HepG2 (cell line): ENCODE data around the gene ANKMY2. TPM values are rescaled to one million over a fixed set of nuclear protein-coding genes. Genes with fewer than 3 reads are reported as not detected.

Experiments
- CBX1 ChIP-seq: IDR thresholded peaks from one replicate; pipeline ENCODE4 v1.6.1; 2016; ENCODE audit warnings: antibody characterized with exemption, low read depth
- HIC2 ChIP-seq: sonication (generic); formaldehyde crosslinking; IDR thresholded peaks from 2 replicates; pipeline ENCODE4 v1.9.0; 2022; ENCODE audit warnings: low read depth, missing genetic modification reagents
- HNF1A ChIP-seq, 2 experiments: sonication (generic) in 1 of 2; formaldehyde crosslinking in 1 of 2; IDR thresholded peaks; 2 replicates each; pipeline versions ENCODE4 v1.4.0 to v1.6.1; 2016 to 2020; ENCODE audit warnings: borderline replicate concordance in 1 of 2, low read depth in 1 of 2, mild to moderate bottlenecking in 1 of 2, missing genetic modification reagents in 1 of 2
- HNRNPK ChIP-seq: fragments of 200-400 bp; formaldehyde crosslinking; IDR thresholded peaks from 2 replicates; pipeline ENCODE4 v1.6.1; 2018; ENCODE audit warnings: low read length, low read depth, moderate library complexity, mild to moderate bottlenecking; ENCODE audit not compliant: poor library complexity, severe bottlenecking
- JARID2 ChIP-seq: sonication (generic); formaldehyde crosslinking; IDR thresholded peaks from 2 replicates; pipeline ENCODE4 v1.8.1; 2023; ENCODE audit warnings: missing genetic modification reagents, inconsistent platforms; ENCODE audit not compliant: insufficient replicate concordance
- MBNL3 ChIP-seq: fragments of 250-450 bp; sonication (Bioruptor Pico); conservative IDR thresholded peaks from 2 replicates; pipeline ENCODE4 v1.8.0; 2022; ENCODE audit warnings: mild to moderate bottlenecking, inconsistent platforms
- PRDM10 ChIP-seq: sonication (generic); formaldehyde crosslinking; IDR thresholded peaks from 2 replicates; pipeline ENCODE4 v1.4.0; 2020; ENCODE audit warnings: low read depth, missing genetic modification reagents
- PRPF4 ChIP-seq: fragments of 200-400 bp; formaldehyde crosslinking; IDR thresholded peaks from 2 replicates; pipeline ENCODE4 v1.6.1; 2016; ENCODE audit warnings: low read length, low read depth; ENCODE audit not compliant: poor library complexity, severe bottlenecking
- TBX2 ChIP-seq: sonication (generic); formaldehyde crosslinking; IDR thresholded peaks from 2 replicates; pipeline ENCODE4 v1.5.0; 2020; ENCODE audit warnings: missing genetic modification reagents, mild to moderate bottlenecking, borderline replicate concordance
- TOE1 ChIP-seq: sonication (generic); formaldehyde crosslinking; IDR thresholded peaks from 2 replicates; pipeline ENCODE4 v1.4.0; 2020; ENCODE audit warnings: mild to moderate bottlenecking, missing genetic modification reagents
- ZMYM2 ChIP-seq: sonication (generic); formaldehyde crosslinking; IDR thresholded peaks from 2 replicates; pipeline ENCODE4 v1.8.0; 2022; ENCODE audit warnings: mild to moderate bottlenecking, missing genetic modification reagents
- ZNF224 ChIP-seq: sonication (generic); formaldehyde crosslinking; IDR thresholded peaks from 2 replicates; pipeline ENCODE4 v1.5.0; 2020; ENCODE audit warnings: mild to moderate bottlenecking, missing genetic modification reagents
- ZNF331 ChIP-seq: sonication (generic); formaldehyde crosslinking; IDR thresholded peaks from 2 replicates; pipeline ENCODE4 v1.4.0; 2020; ENCODE audit warnings: missing genetic modification reagents
- ZNF513 ChIP-seq: sonication (generic); formaldehyde crosslinking; conservative IDR thresholded peaks from 2 replicates; pipeline ENCODE4 v1.5.0; 2020; ENCODE audit warnings: missing genetic modification reagents
- ZNF576 ChIP-seq: sonication (generic); formaldehyde crosslinking; IDR thresholded peaks from 2 replicates; pipeline ENCODE4 v1.4.0; 2020; ENCODE audit warnings: mild to moderate bottlenecking, missing genetic modification reagents
- ZNF841 ChIP-seq: sonication (generic); formaldehyde crosslinking; IDR thresholded peaks from 2 replicates; pipeline ENCODE4 v1.8.1; 2023; ENCODE audit warnings: missing genetic modification reagents, borderline replicate concordance
- ZNF891 ChIP-seq: sonication (generic); formaldehyde crosslinking; IDR thresholded peaks from 2 replicates; pipeline ENCODE4 v1.5.0; 2020; ENCODE audit warnings: mild to moderate bottlenecking, missing genetic modification reagents
- polyA plus RNA-seq, 8 experiments: library from polyadenylated mRNA; depleted of rRNA in 3 of 8; stranded (reverse) in 7 of 8; unstranded in 1 of 8; fragments of >200 nt; fragmentation: Illumina TruSeq in 4 of 8; extraction: Trizol in 4 of 8; gene quantifications; 2 replicates each; pipeline versions ENCODE4 v1.2.1 to v1.2.3, GENCODE V29; 2011 to 2016; ENCODE audit warnings: low read depth in 4 of 8, missing spikeins in 1 of 8, mixed read lengths in 1 of 8; ENCODE audit not compliant: insufficient read depth in 1 of 8
- total RNA-seq, 5 experiments: library from RNA; depleted of rRNA; stranded (reverse); fragments of >200 nt; fragmentation: Illumina TruSeq; extraction: Trizol; gene quantifications; 2 replicates each; pipeline ENCODE4 v1.2.3, GENCODE V29; 2016; ENCODE audit warnings: low read depth in 1 of 5

ANKMY2 gene
- total and polyA plus RNA-seq, 2 of the 13 experiments (the other 11 are each of a cell fraction or from before 2014, with no cell fraction given): 12.2 to 21.6 TPM

- TF ChIP-seq ZNF331 (no peak), ZNF891 (no peak), TOE1 (CRISPR knock-in tag) (no peak), HIC2 (CRISPR knock-in tag) (no peak), ZNF513 (CRISPR knock-in tag) (no peak), JARID2 (no peak), TBX2 (CRISPR knock-in tag) (0 out of 2 replicates have a peak, but pooled peaks have one; percentile 9), MBNL3 (CRISPR knock-in tag) (no peak), CBX1 (no peak), ZMYM2 (CRISPR knock-in tag) (no peak), PRPF4 (no peak), ZNF841 (0 out of 2 replicates have a peak, but pooled peaks have one; percentile 2), HNRNPK (no peak), PRDM10 (no peak), ZNF576 (CRISPR knock-in tag) (0 out of 2 replicates have a peak, but pooled peaks have one; percentile 7), ZNF224 (CRISPR knock-in tag) (no peak), HNF1A (IDR thresholded peaks at IDR 0.05; ENCODE audit: low read depth) (no peak), HNF1A (CRISPR knock-in tag; IDR thresholded peaks at IDR 0.05; ENCODE audit: borderline replicate concordance) (no peak)
These were observed 1.0 kb upstream of the ANKMY2 start (continued) for GRCh38 chr7:16646472-16647072.
